Hematopoietic multipotent progenitor cell treated with erythropoietin and hydrocortisone succinate and interleukin-3 and kit ligand, for 8 days (in vitro differentiated cells): ENCODE data around the gene HSPA1L.

ENCODE experiments used
- DNase-seq: peaks from one replicate; pipeline ENCODE4 v3.0.0-alpha.2; 2015

HSPA1L gene

DNA sequence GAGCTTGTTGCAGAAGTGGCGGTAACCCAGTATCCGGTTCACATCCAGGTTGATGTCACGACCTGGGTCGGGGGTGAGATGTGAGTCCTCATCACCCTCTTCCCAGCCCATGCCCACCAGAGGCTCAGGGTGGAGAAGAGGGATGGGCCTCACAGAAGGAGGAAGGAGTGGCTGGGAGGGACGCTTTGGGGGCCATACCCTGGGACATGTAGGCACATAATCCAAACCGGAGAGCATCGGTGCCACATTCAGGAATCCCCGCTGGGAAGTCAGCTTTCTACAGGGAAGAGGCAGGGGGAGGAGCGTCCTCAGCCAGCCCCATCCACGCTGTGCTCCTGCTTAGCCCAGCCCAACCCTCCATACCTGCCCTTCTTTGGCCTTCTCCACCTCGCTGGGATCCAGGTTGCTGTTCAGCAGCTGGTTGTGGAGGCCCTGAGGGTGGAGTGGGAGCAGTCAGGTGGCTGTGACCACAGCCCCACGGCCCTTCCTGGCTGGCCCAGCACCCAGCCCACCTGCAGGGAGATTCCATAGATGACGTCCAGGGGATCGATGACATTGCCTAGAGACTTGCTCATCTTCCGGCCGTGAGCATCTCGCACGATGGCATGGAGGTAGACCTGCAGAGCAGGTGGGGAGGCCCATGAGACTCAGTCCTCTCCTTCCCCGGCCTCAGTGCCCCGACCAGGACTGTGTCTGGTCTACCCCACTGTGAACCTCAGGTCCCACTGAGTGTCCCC lies 34.4 kb downstream of the HSPA1L start:
- DNase-seq, result no peak

DNA sequence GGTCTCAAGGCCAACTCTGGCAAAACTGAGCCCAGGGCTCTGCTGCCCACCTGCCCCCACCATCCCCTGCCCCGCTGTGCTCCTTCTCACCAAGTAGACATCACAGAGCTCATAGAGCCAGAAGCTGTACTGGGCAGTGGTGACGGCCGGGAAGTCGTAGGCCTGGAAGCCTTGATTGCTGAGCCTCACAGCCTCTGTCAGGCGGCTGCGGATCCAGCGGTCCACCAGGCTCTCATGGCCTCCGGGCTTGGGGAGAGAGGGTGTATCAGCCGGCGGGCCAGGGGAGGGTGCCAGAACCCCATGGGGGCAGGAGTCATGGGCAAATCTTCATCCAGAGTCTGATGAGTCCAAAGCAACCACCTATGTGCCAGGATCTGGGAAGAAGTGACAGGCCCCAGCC lies 35.2 kb downstream of the HSPA1L start:
- DNase-seq, result no peak

DNA sequence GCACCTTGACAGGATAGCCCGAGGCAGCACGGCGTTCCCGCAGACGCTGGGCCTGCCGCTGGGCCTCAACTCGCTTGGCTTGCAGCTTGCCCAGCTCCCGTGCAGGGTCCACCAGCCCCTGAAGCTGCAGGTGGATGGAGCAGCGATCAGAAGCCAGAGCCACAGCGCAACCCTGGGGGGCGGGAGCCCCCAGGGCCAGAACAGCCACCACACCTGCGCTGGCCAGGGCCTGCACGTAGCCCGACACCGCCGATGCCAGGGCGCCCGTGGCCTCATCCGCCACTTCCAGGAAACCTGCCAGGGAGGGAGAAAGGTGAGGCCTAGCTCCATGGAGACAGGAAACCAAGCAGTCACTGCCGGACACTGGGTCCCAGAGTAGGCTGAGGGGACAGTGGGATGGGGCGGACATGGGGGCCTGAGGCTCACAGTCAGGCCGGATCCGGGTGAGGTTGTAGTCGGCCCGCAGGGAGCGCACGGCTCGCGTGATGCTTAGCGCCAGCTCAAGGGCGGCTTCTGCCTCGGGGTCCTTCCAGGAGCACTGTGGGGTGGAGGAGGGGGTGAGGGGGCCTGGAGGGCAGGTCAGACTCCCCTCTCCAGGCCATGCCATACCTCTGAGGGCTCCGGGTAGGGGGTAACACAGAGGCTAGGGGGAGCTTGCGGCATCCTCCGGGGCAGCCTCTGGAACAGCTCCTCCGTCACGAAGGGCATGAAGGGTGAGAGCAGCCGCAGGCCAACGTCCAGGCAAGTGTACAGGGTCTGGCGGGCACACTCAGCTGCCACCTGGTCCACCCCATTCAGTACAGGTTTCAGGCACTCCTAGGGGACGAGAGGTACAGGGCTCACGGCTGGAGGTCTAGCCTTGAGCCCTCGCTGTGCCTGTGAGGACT lies 35.8 kb downstream of the HSPA1L start:
- no peak for DNase-seq

DNA sequence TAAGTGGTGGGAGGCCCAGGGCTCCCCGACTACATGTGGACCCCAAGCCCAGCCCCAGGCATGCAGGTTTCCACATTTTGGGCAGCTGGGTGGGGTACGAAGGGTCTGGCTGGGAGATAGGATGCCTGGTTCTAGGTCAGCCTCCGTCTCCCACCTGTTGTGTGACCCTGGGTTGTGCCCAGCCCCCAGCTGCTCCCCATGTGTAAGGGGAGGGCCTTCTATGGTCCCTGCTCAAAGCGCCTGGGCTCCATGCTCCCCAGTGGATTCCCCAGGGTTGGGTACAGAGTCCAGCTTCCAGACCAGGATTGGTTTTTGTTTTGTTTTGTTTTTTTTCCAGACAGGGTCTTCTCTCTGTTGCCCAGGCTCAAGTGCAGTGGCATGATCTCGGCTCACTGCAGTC lies 36.9 kb downstream of the HSPA1L start:
- DNase-seq, result no peak

DNA sequence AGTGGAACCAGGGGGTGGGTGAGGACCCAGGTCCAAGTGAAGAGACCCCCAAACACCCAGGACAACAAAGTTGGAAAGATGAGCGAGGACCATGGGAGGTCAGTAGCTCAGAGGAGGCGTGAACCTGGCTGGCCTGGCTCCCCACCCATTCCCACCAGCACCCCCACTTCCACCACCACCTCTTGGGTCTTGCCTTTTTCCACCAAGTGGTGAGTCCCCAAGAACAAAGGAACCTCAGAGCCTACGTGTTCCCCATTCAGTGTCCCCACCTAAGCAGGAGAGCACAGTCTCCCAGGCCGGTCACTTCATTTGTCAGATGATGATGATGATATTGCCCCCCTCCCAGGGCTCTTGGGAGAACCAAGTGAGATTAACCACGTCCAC lies 37.4 kb downstream of the HSPA1L start:
- no peak for DNase-seq

DNA sequence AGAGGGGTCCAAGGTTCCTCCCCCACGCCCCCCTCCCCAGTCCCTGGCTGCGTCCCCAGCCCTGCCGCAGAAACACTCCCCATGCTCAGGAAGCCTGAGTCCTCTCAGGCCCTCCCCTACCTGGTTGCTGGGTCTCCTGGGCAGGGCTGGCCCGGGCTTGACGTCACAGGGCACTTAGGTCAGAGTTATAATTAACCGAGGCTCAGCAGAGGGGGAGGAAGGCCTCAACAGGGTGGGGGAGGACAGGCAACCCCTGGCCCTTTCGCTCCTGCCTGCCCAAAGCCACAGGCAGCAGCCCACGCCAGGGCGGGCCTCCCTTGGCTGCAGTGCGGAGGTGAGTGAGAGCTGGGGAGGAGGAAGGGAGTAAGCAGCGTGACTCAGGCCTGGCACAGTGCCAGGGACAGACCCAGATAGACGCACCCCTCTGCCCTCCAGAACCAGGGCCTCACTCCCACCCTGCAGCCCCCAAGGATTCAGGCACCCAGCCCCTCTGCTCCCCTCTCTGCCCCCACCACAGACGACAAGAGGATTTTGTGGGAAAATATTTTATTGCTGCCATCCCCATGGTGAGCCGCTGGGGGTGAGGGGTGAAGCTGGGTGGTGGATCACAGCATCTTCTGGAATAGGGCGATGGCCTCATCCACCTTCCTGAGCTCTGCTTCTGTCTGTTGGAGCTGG lies 38.0 kb downstream of the HSPA1L start, which contains the start of gene VWA7:
TSS of gene VWA7 (minus strand) at position 340 of the 678 bp plus-strand sequence. CDS start 549 bp downstream, outside the sequence.
- peak; percentile 86 for DNase-seq

DNA sequence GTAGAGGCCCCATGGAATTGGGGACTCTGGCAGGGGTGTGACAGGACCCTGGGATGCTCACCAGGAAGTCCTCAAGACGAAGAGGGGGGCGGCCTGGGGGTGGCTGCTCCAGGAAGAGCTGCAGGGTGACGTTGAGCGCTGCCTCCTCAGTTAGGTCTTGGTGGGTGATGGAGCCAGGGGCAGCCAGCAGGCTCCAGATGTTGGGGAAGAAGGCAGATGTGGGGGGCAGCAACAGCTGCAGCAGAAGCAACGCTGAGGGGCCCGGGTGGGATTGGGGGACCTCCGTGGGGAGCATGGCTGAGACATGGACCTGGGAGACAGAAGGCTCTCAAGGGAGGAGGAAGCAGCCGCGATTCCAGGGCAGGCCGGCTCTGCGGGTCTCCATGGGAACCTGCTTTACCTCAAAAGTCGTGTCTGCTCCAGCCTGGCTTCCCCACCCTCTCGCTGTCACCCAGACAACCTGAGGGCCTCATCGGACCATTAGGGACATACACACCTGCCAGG lies 38.5 kb downstream of the HSPA1L start:
- DNase-seq, result no peak

DNA sequence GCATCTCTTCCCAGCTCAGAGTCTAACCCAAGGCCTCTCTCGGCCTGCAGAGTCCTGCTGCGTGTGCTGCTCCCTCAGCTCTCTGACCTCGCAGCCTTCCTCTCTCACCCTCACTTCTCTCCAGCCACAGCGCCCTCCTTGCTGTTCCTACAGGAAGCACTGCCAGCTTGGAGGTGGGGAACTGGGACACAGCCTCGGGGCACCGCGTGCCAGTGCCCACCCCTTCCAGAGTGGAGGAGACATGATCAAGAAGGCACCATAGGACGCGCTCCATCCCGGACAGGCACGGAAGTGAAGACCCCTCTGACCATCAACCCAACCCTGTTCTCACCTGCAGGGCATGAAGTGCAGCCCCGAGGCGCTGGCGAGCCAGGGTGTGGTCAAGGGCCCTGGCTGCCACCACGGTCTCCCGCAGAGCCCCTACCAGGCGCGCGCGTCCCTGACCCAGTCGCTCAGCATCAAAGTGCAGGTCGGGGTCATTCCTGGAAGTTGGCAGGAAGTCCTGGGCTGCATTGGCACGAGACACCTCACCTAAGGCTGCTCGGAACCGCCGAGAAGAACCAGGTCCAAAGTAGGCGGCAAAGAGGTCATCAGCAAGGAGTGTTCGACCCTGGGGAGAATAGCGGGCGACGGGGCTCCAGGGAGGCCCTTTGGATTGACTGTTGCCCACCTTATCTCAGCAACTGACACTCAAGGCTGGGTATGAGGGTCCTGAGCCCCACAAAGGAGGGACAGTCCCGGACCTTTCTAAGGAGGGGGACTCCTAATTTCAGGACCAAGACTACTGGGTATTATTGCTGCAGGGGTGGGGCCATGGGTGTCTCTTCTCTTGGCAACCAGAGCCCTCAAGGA lies 39.2 kb downstream of the HSPA1L start:
- no peak for DNase-seq

DNA sequence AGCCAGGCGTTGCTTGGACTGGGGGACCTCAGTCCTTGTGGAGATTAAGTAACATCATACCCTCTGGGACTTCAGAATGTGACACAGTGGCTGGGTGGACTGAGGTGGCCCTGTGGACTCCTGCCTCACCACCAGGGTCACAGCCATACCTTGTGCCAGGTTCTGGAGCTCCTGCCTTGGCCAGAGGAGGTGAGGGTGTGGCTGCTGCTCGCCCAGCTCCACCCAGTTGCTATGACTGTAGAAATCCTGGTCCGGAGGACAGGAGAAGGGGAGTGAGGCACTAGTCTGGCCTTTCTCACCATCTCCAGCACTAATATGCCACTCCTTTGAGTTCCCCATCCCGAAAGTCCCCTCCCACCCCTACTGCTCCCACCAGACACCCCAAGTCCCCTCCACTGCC lies 39.9 kb downstream of the HSPA1L start:
- DNase-seq, result no peak

DNA sequence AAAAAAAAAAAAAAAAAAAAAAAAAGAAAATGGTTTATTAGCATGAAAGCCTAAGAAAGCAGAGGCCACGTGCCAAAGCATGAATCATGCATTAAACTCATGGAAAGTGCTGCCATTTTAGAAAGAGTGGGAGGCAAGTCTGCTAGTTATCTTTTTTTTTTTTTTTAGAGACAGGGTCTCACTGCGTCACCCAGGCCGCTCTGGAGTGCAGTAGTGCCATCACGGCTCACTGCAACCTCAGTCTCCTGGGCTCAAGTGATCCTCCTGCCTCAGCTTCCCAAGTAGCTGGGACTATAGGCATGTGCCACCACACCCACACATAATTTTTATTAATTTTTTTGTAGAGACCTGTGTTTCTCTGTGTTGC lies 43.1 kb downstream of the HSPA1L start:
- DNase-seq, result peak; percentile 50

DNA sequence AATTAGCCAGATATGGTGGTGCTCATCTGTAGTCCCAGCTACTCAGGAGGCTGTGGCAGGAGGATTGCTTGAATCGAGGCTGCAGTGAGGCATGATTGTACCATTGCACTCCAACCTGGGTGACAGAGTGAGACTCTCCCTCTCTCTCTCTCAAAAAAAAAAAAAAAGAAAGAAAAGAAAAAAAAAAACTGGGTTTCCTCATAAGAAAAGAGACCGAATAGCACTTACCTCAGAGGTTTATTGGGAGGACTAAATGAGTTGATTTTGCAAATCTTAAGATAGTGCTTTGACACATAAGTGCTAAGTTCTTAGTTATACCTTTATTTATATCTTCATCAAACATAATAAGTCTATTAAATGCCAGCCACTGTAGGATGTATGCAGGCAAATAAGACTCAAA lies 44.2 kb downstream of the HSPA1L start:
- no peak for DNase-seq

DNA sequence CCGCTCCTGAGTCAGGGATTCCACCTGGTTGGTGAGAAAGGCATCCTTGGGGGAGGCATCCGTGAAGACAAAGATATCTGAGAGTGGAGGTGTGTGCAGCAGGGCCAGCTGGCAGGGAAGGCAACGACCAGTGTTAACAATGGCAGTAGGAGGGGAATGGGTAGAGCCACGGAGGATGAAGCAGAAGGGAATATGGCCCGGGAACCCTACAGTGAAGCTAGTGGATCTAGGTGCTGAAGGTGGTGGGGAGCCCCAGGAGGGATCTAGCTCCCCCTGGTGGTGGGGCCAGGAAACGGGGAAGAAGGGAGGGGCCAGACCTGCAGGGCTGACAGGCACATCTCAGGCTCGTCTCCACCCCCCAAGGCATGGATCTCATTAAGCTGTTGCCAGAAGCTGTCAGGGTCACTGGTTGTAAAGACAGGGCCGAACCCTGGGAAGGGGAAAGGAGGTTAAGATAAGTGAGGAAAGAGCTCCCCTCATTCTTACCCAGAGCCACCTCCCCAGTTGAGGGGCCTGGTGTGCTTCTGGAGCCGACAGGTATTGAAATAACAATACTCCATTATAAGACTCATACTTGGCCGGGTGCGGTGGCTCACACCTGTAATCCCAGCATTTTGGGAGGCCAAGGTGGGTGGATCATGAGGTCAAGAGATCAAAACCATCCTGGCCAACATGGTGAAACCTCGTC lies 45.3 kb downstream of the HSPA1L start:
- DNase-seq, result peak; percentile 87

DNA sequence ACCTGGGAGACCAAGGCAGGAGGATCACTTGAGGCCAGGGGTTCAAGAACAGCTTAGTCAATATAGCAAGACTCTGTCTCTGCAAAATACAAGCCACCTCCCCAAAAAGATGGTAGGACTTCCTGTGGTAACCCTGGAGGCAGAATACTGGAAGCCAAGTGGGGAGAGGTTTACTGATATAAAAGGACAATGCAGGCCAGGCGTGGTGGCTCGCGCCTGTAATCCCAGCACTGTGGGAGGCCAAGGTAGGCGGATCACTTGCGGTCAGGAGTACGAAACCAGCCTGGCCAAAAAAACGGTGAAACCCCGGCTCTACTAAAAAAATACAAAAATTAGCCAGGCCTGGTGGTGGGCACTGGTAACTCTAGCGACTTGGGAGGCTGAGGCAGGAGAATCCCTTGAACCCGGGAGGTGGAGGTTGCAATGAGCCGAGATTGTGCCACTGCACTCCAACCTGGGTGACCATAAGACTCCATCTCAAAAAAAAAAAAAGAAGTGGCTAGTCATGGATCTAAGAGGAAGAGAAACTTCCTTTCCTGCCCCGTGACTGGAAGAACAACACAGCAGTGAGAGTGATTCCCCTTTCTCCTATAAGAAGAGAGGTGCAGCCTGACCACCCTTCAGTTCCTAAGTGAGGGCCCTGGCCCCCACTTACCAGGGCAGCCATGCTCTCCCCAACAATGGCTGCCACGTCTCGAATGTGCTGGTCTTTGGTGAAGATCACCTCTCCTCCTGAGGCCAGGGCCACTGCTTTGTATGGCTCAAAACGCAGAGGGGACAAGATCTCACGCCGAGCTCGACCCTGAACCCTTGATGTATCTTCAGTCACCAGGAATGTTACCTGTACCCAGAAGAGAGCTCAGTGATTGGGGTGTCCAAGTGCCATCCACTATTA lies 46.5 kb downstream of the HSPA1L start:
- DNase-seq, result no peak

DNA sequence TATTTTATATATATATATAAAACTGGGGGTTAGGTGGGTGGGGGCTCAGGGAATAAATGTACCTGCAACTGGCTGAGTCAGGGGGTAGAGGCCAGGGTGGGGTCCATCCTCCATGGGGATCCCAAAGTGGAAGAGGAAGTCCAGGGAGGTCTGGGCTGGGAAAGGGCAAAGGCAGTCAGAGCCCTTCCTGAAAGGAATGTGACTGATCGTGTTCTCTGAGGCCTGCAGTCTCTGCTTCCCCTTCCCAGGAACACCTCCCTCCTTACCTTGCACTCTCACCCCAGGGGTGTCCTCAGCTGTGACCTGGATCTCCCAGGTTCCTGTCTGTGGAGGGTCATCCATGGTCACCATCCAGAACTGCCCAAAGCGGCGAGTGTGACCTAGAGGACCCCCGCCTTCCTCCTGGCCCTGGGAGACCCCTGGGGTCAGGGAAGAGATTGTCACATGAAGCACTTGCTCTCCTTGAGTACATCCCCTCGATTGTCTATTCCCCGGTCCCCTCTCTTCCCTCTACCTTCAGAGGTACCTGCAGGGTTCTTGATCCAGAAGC lies 47.9 kb downstream of the HSPA1L start:
- no peak for DNase-seq

DNA sequence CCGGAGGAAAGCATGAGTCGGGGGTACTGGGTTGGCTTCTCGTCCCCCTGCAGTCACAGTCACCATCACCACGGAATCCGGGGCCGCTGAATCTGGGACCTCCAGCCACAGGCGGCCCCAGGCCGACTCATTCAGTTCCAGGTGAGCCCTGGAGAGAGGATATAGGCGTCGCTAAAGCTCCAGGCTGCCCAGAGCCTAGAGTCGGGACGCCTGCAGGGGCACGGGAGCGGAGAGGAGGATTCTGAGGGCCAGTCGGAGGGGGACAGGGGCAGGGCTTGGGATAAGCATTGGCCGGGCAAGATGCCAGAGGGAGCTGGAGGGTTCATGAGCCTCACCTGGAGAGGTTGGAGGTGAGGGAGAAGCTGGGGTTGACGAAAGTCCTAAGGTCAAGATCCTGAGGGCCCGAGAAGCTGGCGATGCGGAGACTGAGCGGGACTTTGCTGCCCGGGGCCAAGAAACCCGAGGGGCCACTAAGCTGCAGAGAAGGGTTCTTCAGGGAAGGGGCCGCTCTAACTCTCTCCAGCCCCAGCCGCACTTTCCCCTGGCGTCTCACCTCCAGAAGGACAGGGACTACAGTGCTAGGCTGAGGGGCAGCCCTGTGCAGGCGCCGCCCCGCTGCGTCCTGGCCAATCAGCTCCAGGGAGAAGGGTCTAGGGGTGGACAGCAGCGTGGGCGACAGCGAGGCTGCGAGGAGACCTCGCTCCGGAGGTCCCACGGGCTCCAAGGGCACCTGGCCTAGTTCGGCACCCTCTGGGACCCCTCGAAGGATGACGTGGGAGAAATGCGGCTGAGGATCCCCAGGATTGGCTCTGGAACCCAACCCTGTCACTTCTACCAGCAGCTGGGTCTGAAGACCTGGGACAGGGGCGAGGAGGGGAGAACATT lies 48.9 kb downstream of the HSPA1L start:
- DNase-seq, result no peak

DNA sequence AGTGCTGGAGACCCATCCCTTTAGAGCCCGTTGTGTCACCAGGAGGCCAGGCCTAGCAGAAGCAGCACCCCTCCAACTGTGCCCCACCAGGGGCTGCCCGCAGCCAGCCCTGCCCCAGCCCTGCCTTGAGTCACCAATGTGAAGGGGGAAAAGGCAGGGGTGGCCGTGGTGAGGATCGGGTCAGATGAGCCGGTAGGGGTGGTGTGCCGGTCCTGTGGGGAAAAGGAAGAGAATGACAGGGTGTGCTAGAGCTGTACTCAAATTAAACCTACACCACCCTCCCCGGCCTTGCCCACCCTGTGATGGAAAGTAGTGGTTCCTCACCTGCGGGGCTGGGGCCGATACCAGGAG lies 49.5 kb downstream of the HSPA1L start:
- DNase-seq, result no peak

DNA sequence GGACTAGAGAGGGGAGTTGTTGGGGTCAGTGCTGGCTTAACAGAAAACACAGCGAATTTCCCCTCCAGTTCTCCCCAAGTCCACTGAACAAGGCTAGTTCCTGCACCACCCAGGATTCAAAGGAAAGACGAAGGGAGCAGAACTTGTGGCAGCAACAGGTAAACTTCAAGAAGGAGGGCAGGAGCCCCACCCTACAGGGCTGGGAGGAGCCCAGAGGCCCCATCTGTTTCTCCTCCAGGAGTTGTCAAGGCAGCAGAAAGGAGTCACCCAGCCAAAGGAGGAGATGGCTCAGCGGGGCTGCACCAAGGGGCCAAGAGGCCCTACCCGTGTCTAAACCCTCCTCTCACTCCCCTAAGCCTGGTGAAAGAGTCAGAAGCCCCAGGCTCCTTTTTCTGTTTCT lies 50.9 kb downstream of the HSPA1L start:
- no peak for DNase-seq

DNA sequence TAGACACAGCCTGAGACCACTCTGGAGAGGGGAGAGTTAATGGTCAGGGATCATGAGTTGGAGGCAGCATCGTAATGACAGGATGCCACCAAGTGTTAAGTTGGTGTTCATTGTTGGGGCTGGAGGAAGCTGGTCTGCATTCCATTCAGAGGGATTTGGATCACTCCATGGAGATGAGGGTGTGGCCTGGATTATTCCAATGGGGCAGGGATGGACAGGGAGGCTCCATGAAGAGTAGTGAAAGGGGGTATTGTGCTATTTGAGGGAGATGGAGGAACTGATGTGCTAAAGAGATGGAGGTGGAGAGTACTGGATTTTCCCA lies 51.5 kb downstream of the HSPA1L start:
- DNase-seq, result no peak

DNA sequence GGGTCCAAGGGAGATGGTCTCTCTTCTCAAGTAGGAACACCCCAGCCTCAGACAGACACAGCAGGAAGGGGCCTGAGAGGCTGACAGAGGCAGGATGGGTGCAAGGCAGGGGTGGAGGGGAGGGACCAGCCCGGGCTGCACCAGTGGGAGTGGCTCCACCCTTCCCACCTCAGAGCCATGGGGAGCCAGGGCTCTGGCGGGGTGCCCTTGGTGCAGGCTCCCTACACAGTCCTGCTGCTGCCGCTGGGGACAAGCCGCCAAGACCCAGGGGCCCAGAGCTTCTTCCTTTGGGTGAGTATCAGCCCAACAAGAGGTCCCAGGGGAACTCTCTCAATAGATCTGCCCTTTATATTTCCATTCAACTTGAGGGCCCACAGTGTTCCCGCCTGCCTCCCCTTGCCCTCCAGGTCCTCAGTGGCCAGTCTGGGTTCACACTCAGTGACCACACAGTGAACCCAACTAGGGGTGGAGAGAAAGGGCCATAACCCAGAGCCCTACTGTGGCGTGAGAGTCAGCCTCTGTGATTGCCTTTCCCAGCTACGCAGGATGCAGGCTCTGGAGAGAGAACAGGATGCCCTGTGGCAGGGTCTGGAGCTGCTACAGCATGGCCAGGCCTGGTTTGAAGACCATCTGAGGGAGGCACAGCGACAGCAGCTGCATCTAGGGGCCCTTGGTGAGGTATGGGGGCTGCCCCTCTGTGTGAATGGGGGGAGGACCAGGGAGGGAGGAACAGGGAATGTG lies 52.0 kb downstream of the HSPA1L start:
- DNase-seq, result no peak
